Neural crest cell (in vitro differentiated cells): ENCODE measurements around the gene LARGE2. TPM values are rescaled to one million over a fixed set of nuclear protein-coding genes. Genes with fewer than 3 reads are reported as not detected.

ENCODE experiments used
- DNase-seq: peaks from one replicate; pipeline ENCODE4 v3.0.0; 2021; ENCODE audit warnings: low read depth, mixed read lengths, low spot score
- H3K27ac Mint-ChIP-seq: one replicate; pipeline ENCODE4 v1.8.0; 2021; ENCODE audit warnings: mild to moderate bottlenecking, mixed read lengths; ENCODE audit not compliant: unreplicated experiment
- H3K27me3 Mint-ChIP-seq: 2 replicates; pipeline ENCODE4 v1.8.0; 2021; ENCODE audit warnings: low read depth, mild to moderate bottlenecking, mixed read lengths
- H3K36me3 Mint-ChIP-seq: 2 replicates; pipeline ENCODE4 v1.8.0; 2021; ENCODE audit warnings: low read depth, mild to moderate bottlenecking, mixed read lengths
- H3K4me1 Mint-ChIP-seq: 2 replicates; pipeline ENCODE4 v1.8.0; 2021; ENCODE audit warnings: mixed read lengths
- H3K4me3 Mint-ChIP-seq: one replicate; pipeline ENCODE4 v1.8.0; 2021; ENCODE audit warnings: mild to moderate bottlenecking, mixed read lengths
- H3K9me3 Mint-ChIP-seq: 2 replicates; pipeline ENCODE4 v1.8.0; 2021; ENCODE audit warnings: mixed read lengths
- total RNA-seq: library from RNA; stranded (reverse); gene quantifications from 2 replicates; pipeline ENCODE4 v1.2.1, GENCODE V29; 2021
- TF ChIP-seq, protein P1 (sequence below): fragments of 200-600 bp; sonication (generic); conservative IDR thresholded peaks from 2 replicates; pipeline ENCODE4 v1.5.0; 2021; ENCODE audit warnings: antibody characterized with exemption, mild to moderate bottlenecking

The LARGE2 gene
- total RNA-seq, 1 donor from 2014 or later = not detected

DNA sequence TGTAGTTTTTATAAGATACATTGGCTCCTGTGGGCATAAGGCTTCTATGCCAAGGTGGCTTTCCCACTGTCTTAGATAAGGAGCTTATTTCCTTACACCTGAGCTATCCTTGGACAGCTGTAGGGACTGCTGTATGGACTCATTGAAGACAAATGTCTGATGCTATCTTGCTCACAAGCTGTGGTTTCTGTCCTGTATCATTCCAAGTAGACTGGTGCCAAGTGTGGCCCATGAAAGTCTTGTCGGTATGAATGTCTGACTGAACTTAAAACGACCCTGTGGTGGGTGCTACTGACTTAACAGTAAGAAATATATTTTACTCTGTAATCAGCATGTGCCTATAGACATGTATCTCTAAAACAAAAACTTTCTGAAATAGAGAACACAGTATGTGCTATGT is 45.0 kb downstream of the LARGE2 start:
- H3K4me3 Mint-ChIP-seq = no peak overlapping the region
- no peak for DNase-seq
- H3K27ac Mint-ChIP-seq = no peak overlapping the region
- TF ChIP-seq, protein P1, sequence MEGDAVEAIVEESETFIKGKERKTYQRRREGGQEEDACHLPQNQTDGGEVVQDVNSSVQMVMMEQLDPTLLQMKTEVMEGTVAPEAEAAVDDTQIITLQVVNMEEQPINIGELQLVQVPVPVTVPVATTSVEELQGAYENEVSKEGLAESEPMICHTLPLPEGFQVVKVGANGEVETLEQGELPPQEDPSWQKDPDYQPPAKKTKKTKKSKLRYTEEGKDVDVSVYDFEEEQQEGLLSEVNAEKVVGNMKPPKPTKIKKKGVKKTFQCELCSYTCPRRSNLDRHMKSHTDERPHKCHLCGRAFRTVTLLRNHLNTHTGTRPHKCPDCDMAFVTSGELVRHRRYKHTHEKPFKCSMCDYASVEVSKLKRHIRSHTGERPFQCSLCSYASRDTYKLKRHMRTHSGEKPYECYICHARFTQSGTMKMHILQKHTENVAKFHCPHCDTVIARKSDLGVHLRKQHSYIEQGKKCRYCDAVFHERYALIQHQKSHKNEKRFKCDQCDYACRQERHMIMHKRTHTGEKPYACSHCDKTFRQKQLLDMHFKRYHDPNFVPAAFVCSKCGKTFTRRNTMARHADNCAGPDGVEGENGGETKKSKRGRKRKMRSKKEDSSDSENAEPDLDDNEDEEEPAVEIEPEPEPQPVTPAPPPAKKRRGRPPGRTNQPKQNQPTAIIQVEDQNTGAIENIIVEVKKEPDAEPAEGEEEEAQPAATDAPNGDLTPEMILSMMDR = no peak
- no peaks in the 10 kb centered on the region for H3K4me1 Mint-ChIP-seq
- H3K9me3 Mint-ChIP-seq = no peaks in the 10 kb centered on the region
- H3K27me3 Mint-ChIP-seq = no peaks in the 10 kb centered on the region
- H3K36me3 Mint-ChIP-seq = no peaks in the 10 kb centered on the region

DNA sequence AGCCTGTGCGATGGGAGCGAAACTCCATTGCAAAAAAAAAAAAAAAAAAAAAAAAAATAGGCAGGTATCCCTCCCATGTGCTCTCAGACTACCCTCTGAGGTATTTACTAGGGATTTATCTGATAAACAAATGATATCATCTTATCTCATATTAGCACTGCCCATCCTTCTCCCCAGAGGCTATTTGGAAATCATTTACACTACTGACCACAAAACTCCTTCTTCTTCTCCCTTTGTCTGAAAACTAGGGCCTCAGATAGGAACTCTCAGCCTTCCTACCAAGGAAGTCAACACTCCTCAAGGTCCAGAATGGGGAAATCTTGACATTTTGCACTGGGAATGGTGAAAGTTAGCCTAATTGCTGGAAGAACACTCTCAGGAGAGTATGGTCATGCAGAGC is 46.4 kb downstream of the LARGE2 start:
- no peaks in the 10 kb centered on the region for H3K27me3 Mint-ChIP-seq
- H3K27ac Mint-ChIP-seq = no peak overlapping the region
- no peak overlapping the region for H3K4me3 Mint-ChIP-seq
- H3K4me1 Mint-ChIP-seq = no peaks in the 10 kb centered on the region
- no peak for DNase-seq
- no peaks in the 10 kb centered on the region for H3K36me3 Mint-ChIP-seq
- TF ChIP-seq, protein P1 = no peak
- H3K9me3 Mint-ChIP-seq = no peaks in the 10 kb centered on the region

DNA sequence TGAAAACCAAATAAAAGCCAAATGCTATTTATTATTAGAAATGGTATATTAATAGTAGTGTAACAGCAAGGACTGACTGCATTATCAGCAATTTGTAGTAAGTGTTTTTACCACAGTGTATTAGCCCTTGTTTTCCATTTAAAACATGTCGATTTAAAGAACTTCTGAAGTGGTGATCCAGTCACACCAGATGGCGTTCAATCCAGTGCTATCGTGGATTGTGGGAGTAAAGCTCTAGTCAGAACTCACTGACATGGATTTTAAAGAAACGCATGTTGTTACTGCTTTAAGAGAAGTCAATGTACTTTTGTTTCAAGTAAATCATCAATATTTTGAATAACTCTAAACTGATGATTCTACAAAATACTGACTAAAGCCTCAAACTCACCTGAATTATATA is 51.1 kb downstream of the LARGE2 start:
- no peak overlapping the region for H3K27ac Mint-ChIP-seq
- TF ChIP-seq, protein P1 = no peak
- H3K36me3 Mint-ChIP-seq = peaks cover 2% of the 10 kb centered on the region
- H3K4me1 Mint-ChIP-seq = no peaks in the 10 kb centered on the region
- H3K27me3 Mint-ChIP-seq = no peaks in the 10 kb centered on the region
- DNase-seq = no peak
- no peak overlapping the region for H3K4me3 Mint-ChIP-seq
- no peaks in the 10 kb centered on the region for H3K9me3 Mint-ChIP-seq

DNA sequence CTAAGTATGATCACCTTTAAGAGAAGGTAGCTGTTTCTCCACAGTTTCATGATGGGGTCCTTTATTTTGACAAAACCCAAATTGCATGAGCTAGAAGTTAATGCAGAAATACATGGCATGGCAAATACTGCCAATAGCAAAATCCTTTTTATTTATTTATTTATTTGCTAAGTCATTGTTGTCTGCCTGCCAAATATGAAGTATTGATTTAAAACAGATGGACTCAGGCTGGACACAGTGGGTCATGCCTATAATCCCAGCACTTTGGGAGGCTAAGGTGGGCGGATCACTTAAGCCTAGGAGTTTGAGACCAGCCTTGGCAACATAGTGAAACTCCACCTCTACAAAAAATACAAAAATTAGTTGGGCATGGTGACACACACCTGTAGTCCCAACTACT is 52.4 kb downstream of the LARGE2 start:
- TF ChIP-seq, protein P1 = no peak
- no peaks in the 10 kb centered on the region for H3K4me1 Mint-ChIP-seq
- no peak overlapping the region for H3K4me3 Mint-ChIP-seq
- no peak overlapping the region for H3K27ac Mint-ChIP-seq
- DNase-seq = no peak
- no peaks in the 10 kb centered on the region for H3K27me3 Mint-ChIP-seq
- peaks cover 7% of the 10 kb centered on the region for H3K36me3 Mint-ChIP-seq
- H3K9me3 Mint-ChIP-seq = no peaks in the 10 kb centered on the region

Other genes with a start within 250 kb of the LARGE2 start
- gene SLC35C1, start 117.5 kb upstream of the LARGE2 start, total RNA-seq = 12.9 and 13.3 TPM in 2 replicates
- 19.0 and 23.8 TPM in 2 replicates for gene CRY2, start 75.2 kb upstream of the LARGE2 start, total RNA-seq
- gene MAPK8IP1, start 37.0 kb upstream of the LARGE2 start, total RNA-seq = 36.6 and 38.7 TPM in 2 replicates
- gene FREY1, start 15.4 kb upstream of the LARGE2 start, total RNA-seq = 2.5 and 3.3 TPM in 2 replicates
- 27.6 and 29.6 TPM in 2 replicates for gene PEX16, start 4.8 kb upstream of the LARGE2 start, total RNA-seq
- gene PHF21A, start 198.8 kb downstream of the LARGE2 start, total RNA-seq = 56.5 and 57.7 TPM in 2 replicates